Hepatocyte (in vitro differentiated cells): ENCODE results near the gene MT1E. TPM values are rescaled to one million over a fixed set of nuclear protein-coding genes. Genes with fewer than 3 reads are reported as not detected.
"Not testable (repeated sequence)": the region's sequence is repeated elsewhere in the genome, so short reads cannot be mapped to it uniquely, and the experiment has no call there.

Source experiments
- DNase-seq: peaks from one replicate; pipeline ENCODE4 v3.0.0-alpha.2; 2016; ENCODE audit warnings: low spot score
- H2AFZ ChIP-seq: fragments of 200-600 bp; sonication (generic); 2 replicates; pipeline ENCODE4 v1.6.0; 2016; ENCODE audit warnings: antibody characterized with exemption, mild to moderate bottlenecking
- H3K27ac ChIP-seq: fragments of 200-600 bp; sonication (generic); 2 replicates; pipeline ENCODE4 v1.5.1; 2016; ENCODE audit warnings: mild to moderate bottlenecking
- H3K27me3 ChIP-seq: fragments of 200-600 bp; sonication (generic); 2 replicates; pipeline ENCODE4 v1.6.1; 2016
- H3K36me3 ChIP-seq: fragments of 200-600 bp; sonication (generic); replicated peaks from 2 replicates; pipeline ENCODE4 v1.5.1; 2016; ENCODE audit warnings: low read depth; ENCODE audit not compliant: insufficient read depth
- H3K4me1 ChIP-seq: fragments of 200-600 bp; sonication (generic); 2 replicates; pipeline ENCODE4 v1.5.1; 2016; ENCODE audit warnings: mild to moderate bottlenecking, moderate library complexity; ENCODE audit not compliant: insufficient read depth
- H3K4me2 ChIP-seq: fragments of 200-600 bp; sonication (generic); 2 replicates; pipeline ENCODE4 v1.6.0; 2016
- H3K4me3 ChIP-seq: fragments of 200-600 bp; sonication (generic); 2 replicates; pipeline ENCODE4 v1.5.1; 2016; ENCODE audit warnings: mild to moderate bottlenecking
- H3K79me2 ChIP-seq: fragments of 200-600 bp; sonication (generic); 2 replicates; pipeline ENCODE4 v1.6.0; 2017; ENCODE audit warnings: mild to moderate bottlenecking
- H3K9me2 ChIP-seq: fragments of 200-600 bp; sonication (generic); replicated peaks from 2 replicates; pipeline ENCODE4 v1.6.0; 2017; ENCODE audit warnings: mild to moderate bottlenecking; ENCODE audit not compliant: insufficient read depth
- H3K9me3 ChIP-seq: fragments of 200-600 bp; sonication (generic); 2 replicates; pipeline ENCODE4 v1.5.1; 2016; ENCODE audit warnings: low read depth, mild to moderate bottlenecking
- H4K20me1 ChIP-seq: fragments of 200-600 bp; sonication (generic); 2 replicates; pipeline ENCODE4 v1.6.0; 2016; ENCODE audit warnings: mild to moderate bottlenecking; ENCODE audit not compliant: insufficient read depth, poor library complexity, severe bottlenecking
- EZH2 ChIP-seq: fragments of 200-600 bp; sonication (generic); IDR thresholded peaks from 2 replicates; pipeline ENCODE4 v1.6.1; 2016; ENCODE audit warnings: antibody characterized with exemption, mild to moderate bottlenecking, borderline replicate concordance
- EZH2phosphoT487 ChIP-seq: fragments of 200-600 bp; sonication (generic); IDR thresholded peaks from one replicate; pipeline ENCODE4 v1.6.1; 2018; ENCODE audit warnings: antibody characterized with exemption, mild to moderate bottlenecking, low read depth, moderate library complexity; ENCODE audit not compliant: unreplicated experiment, severe bottlenecking
- WGBS: methylation state at CpG from one replicate; pipeline ENCODE4 v1.1.6; 2016; ENCODE audit warnings: low lambda C conversion rate; ENCODE audit errors: missing lambda C conversion rate; 5-methylcytosine and 5-hydroxymethylcytosine counted together
- polyA plus RNA-seq: library from polyadenylated mRNA; unstranded; fragments of >200 nt; fragmentation: Nextera tagmentation; extraction: Ambion mirVana; gene quantifications from 2 replicates; pipeline ENCODE4 v1.2.1, GENCODE V29; 2016
- total RNA-seq: library from RNA; depleted of rRNA; stranded (reverse); fragments of >200 nt; gene quantifications from 2 replicates; pipeline ENCODE4 v1.2.3, GENCODE V29; 2014
- TF ChIP-seq, protein P1 (sequence below): fragments of 200-600 bp; sonication (generic); IDR thresholded peaks from 2 replicates; pipeline ENCODE4 v1.5.1; 2016; ENCODE audit warnings: antibody characterized with exemption, mild to moderate bottlenecking; ENCODE audit not compliant: poor library complexity

The MT1E gene
- total and polyA plus RNA-seq, 2 experiments from 2014 or later = 65.5 to 121 TPM

DNA sequence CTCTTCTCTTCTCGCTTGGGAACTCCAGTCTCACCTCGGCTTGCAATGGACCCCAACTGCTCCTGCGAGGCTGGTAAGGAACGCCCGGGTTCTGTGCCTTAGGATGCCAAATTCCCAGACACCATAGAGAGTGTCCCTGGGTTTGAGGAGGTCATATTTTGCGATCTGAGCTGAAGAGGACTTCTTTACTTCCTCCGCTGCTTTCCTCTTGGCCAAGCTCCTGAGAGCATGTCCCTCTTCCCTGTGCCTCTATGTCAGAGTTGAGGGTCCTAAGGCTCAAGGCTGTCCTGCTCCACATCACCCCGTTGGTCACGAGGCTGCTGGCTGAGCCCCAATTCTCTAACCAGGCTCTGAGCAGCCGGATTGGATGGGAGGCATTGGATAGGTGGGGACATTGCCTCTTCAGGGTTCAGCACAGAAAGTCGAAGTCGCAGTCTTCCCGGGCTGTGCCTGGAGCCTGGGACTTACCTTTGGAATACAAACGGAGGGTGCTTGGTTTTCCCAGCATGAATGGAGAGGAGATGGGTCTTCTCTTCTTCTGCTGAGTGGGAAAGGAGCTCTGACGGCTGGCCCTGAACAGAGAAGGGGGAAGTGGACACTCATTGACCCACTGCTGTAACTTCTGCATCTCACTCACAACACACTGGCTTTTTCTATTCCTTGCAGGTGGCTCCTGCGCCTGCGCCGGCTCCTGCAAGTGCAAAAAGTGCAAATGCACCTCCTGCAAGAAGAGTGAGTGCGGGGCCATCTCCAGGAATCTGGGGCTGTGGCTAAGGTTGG is 44.4 kb downstream of the MT1E start:
- Histone ChIP-seq H3K36me3 (no peaks in the 10 kb centered on the region), H3K27me3 (peaks cover 96% of the 10 kb centered on the region), H3K27ac (no peak overlapping the region), H4K20me1 (no peaks in the 10 kb centered on the region), H3K4me3 (no peak overlapping the region), H3K9me3 (no peaks in the 10 kb centered on the region), H3K4me2 (no peak overlapping the region), H3K4me1 (no peaks in the 10 kb centered on the region), H2AFZ (no peak overlapping the region), H3K9me2 (no peaks in the 10 kb centered on the region), H3K79me2 (no peaks in the 10 kb centered on the region)
- 31% methylated on average over 19 of the region's 19 CpGs for WGBS
- TF ChIP-seq, protein P1, sequence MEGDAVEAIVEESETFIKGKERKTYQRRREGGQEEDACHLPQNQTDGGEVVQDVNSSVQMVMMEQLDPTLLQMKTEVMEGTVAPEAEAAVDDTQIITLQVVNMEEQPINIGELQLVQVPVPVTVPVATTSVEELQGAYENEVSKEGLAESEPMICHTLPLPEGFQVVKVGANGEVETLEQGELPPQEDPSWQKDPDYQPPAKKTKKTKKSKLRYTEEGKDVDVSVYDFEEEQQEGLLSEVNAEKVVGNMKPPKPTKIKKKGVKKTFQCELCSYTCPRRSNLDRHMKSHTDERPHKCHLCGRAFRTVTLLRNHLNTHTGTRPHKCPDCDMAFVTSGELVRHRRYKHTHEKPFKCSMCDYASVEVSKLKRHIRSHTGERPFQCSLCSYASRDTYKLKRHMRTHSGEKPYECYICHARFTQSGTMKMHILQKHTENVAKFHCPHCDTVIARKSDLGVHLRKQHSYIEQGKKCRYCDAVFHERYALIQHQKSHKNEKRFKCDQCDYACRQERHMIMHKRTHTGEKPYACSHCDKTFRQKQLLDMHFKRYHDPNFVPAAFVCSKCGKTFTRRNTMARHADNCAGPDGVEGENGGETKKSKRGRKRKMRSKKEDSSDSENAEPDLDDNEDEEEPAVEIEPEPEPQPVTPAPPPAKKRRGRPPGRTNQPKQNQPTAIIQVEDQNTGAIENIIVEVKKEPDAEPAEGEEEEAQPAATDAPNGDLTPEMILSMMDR = no peak
- TF ChIP-seq EZH2 (no peak), EZH2phosphoT487 (no peak)
- no peak for DNase-seq

DNA sequence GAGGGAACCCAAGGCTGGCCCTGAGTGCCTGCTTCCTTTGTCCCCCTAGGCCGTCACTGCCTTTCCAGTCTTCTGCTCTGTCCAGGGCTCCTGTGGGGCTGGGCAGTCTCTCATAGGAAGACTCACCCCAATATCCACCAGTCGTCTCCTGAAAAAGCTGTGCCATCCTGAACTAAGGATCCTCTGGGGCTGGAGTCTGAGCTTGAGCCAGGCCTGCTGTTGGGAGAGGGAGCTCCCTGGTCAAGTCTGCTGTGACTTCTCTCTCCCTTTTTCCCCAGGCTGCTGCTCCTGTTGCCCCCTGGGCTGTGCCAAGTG is 45.0 kb downstream of the MT1E start:
- Histone ChIP-seq H3K4me3 (no peak overlapping the region), H3K4me2 (no peak overlapping the region), H3K27ac (no peak overlapping the region), H3K4me1 (no peaks in the 10 kb centered on the region), H3K9me2 (no peaks in the 10 kb centered on the region), H3K36me3 (no peaks in the 10 kb centered on the region), H3K27me3 (peaks cover 96% of the 10 kb centered on the region), H4K20me1 (no peaks in the 10 kb centered on the region), H3K79me2 (no peaks in the 10 kb centered on the region), H3K9me3 (no peaks in the 10 kb centered on the region), H2AFZ (no peak overlapping the region)
- no peak for DNase-seq
- TF ChIP-seq EZH2 = peak; percentile 38
- TF ChIP-seq EZH2phosphoT487 = no peak
- 58% methylated on average over 2 of the region's 2 CpGs for WGBS

DNA sequence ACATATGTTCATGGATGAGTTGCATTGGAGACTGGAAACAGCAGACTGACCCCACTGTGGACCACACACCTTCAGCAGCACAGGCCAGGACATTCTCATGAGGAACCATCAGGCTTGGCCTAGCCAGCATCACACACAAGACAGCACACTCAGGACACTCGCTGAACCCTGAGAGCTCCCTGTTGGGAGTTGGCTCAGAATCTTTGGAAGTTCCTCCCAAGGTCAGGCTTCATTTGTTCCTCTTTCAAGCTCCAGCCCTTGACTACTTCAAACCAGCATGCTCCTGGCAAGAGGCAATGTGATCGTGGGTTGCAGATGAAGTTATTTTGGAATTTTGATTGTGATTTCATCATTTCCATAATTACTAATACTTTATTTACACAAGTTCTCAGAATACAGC is 46.1 kb downstream of the MT1E start:
- not testable (repeated sequence) for H4K20me1 ChIP-seq, H3K79me2 ChIP-seq, DNase-seq, H3K9me2 ChIP-seq, H3K4me1 ChIP-seq, H3K4me3 ChIP-seq, H2AFZ ChIP-seq, H3K4me2 ChIP-seq, H3K9me3 ChIP-seq, H3K36me3 ChIP-seq, H3K27ac ChIP-seq
- H3K27me3 ChIP-seq = peaks cover 96% of the 10 kb centered on the region
- WGBS = 78% methylated on average over 2 of the region's 2 CpGs

DNA sequence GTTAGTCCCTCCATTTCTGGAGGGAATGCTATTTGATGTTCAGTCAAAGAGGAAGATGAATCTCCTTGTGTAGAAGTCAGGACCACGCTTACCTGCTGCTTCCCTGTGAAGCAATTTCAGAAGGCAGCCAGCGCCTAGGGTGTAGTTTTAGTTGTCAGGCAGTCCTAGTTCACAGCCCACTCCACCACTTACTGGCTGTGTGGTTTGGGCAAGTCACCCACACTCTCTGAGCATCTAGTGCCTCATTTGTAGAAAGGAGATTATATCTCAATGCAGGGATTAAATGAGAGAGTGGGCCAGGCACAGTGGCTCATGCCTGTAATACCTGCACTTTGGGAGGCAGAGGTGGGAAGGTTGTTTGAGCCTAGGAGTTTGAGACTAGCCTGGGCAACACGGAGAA is 46.6 kb downstream of the MT1E start:
- not testable (repeated sequence) for H3K27ac ChIP-seq, H4K20me1 ChIP-seq, H3K9me2 ChIP-seq, H3K4me3 ChIP-seq, H3K4me1 ChIP-seq, H3K79me2 ChIP-seq, H3K4me2 ChIP-seq, H2AFZ ChIP-seq, H3K9me3 ChIP-seq, H3K36me3 ChIP-seq, DNase-seq
- peaks cover 96% of the 10 kb centered on the region for H3K27me3 ChIP-seq
- 88% methylated on average over 3 of the region's 3 CpGs for WGBS

DNA sequence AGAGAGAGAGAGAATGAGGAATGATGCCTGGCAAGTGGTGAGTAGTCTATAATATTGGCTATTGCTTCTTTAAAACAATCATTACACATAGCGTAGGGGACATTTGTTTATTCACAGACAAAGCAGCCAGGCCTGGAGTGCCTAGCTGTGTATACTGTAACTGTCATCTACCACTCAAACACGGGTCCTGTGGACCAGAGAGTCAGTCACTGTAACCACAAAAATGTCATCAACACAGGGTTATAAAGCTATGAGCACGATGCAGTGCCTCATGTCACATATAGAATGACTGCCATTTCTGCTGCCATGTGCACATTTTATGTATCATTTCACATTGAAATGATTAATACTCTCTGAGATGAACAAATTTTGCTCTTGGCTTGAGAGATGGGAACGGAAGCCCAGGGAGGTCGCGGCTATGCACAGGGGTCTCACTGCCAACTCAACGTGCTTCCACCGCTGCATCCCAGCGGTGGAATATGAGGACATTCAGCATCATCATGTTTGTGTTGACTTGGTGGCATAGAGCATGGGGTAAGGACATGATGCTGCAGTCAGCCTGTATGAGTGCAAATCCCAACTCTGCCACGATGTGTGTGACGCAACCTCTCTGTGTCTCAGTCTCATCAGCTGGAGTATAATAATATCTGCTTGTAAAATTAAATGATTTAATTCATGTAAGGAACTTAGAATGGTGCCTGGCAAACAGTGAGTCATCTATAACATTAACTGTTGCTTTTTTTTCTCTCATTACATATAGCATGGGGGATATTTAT is 47.4 kb downstream of the MT1E start:
- DNase-seq = no peak
- no peaks in the 10 kb centered on the region for H3K9me3 ChIP-seq
- TF ChIP-seq EZH2 (no peak), EZH2phosphoT487 (no peak)
- TF ChIP-seq, protein P1 = no peak
- H3K9me2 ChIP-seq = no peaks in the 10 kb centered on the region
- H3K27me3 ChIP-seq = peaks cover 96% of the 10 kb centered on the region
- no peak overlapping the region for H2AFZ ChIP-seq
- no peaks in the 10 kb centered on the region for H3K4me1 ChIP-seq
- H3K36me3 ChIP-seq = no peaks in the 10 kb centered on the region
- WGBS = 86% methylated on average over 11 of the region's 11 CpGs
- H3K27ac ChIP-seq = no peak overlapping the region
- H3K79me2 ChIP-seq = no peaks in the 10 kb centered on the region
- H3K4me2 ChIP-seq = no peak overlapping the region
- H3K4me3 ChIP-seq = no peak overlapping the region
- no peaks in the 10 kb centered on the region for H4K20me1 ChIP-seq
